Sigmoid colon (tissue), 7 donors: ENCODE measurements around the gene SGSM2. TPM values are rescaled to one million over a fixed set of nuclear protein-coding genes. Genes with fewer than 3 reads are reported as not detected.

Source experiments
- DNase-seq: peaks from one replicate; pipeline ENCODE4 v3.0.0-alpha.2; 2019
- H3K27ac ChIP-seq, 4 donors: fragments of 200-600 bp; sonication (generic); one replicate each; pipeline ENCODE4 v1.5.1; 2016 to 2019; ENCODE audit warnings: mild to moderate bottlenecking in 1 of 4
- H3K27me3 ChIP-seq, 3 donors: fragments of 200-600 bp; sonication (generic); one replicate each; pipeline ENCODE4 v1.5.1; 2019; ENCODE audit warnings: mild to moderate bottlenecking in 1 of 3
- H3K36me3 ChIP-seq, 4 donors: fragments of 200-600 bp; sonication (generic); one replicate each; pipeline ENCODE4 v1.5.1; 2016 to 2019
- H3K4me1 ChIP-seq, 4 donors: fragments of 200-600 bp; sonication (generic); one replicate each; pipeline ENCODE4 v1.5.1; 2017 to 2019
- H3K4me3 ChIP-seq, 4 donors: fragments of 200-600 bp; sonication (generic); one replicate each; pipeline ENCODE4 v1.5.1; 2017 to 2019; ENCODE audit warnings: mild to moderate bottlenecking in 2 of 4, moderate library complexity in 1 of 4
- H3K9me3 ChIP-seq, 4 donors: fragments of 200-600 bp in 3 of 4; sonication (generic) in 3 of 4; one replicate each; pipeline versions ENCODE4 v1.5.1 to v1.6.1; 2013 to 2019
- CTCF ChIP-seq, 4 experiments: fragments of 450-650 bp in 3 of 4; fragments of 200-600 bp in 1 of 4; IDR thresholded peaks; one replicate each; pipeline ENCODE4 v1.5.1; 2016 to 2019; ENCODE audit warnings: antibody characterized with exemption in 4 of 4, mild to moderate bottlenecking in 3 of 4, moderate library complexity in 2 of 4
- EP300 ChIP-seq, 4 donors: sonication (generic); formaldehyde crosslinking; IDR thresholded peaks; one replicate each; pipeline ENCODE4 v1.6.1; 2017; ENCODE audit warnings: antibody characterized with exemption in 4 of 4
- POLR2A ChIP-seq, 2 donors: fragments of 450-650 bp; IDR thresholded peaks; one replicate each; pipeline ENCODE4 v1.6.1; 2016; ENCODE audit warnings: antibody characterized with exemption in 2 of 2, mild to moderate bottlenecking in 2 of 2, moderate library complexity in 2 of 2
- POLR2AphosphoS5 ChIP-seq, 4 donors: sonication (generic); formaldehyde crosslinking; IDR thresholded peaks; one replicate each; pipeline ENCODE4 v1.6.1; 2017; ENCODE audit warnings: antibody characterized with exemption in 4 of 4
- WGBS, 2 donors: extraction: QIAGEN DNeasy Blood & Tissue Kit; methylation state at CpG; one replicate each; pipeline ENCODE4 v1.1.7; 2013; 5-methylcytosine and 5-hydroxymethylcytosine counted together
- intact Hi-C: fragments of 100-400 bp; cut with DNase I; formaldehyde crosslinking; loops from one replicate; pipeline ENCODE4 v1.15.1; 2023
- polyA plus RNA-seq, 3 donors: library from polyadenylated mRNA; stranded (reverse); fragments of 200-250 nt; gene quantifications; one replicate each; pipeline ENCODE4 v1.2.3, GENCODE V29; 2013
- total RNA-seq, 4 donors: library from RNA; depleted of rRNA; stranded (reverse); fragments of >200 nt; gene quantifications; one replicate each; pipeline ENCODE4 v1.1.0, GENCODE V29; 2016
- donor health status: healthy with polysubstance abuse.
- donor health status: Bipolar disorder and iron deficiency.
- donor health status: healthy.

SGSM2 gene
- total and polyA plus RNA-seq, 7 donors = 6.2 to 79.8 (median 43.9) TPM

- intact Hi-C loops = loop anchor here (2.0 to 10.0 kb wide), 2 partner anchors 33 to 79 kb away; partner anchors contain the start of genes SMG6 and SRR
- DNase-seq = peak; percentile 56
- Histone ChIP-seq H3K36me3 (peaks cover 18 to 46% (median 38%) of the 10 kb centered on the region in 4 donors), H3K4me1 (peaks cover 0 to 33% (median 20%) of the 10 kb centered on the region in 4 donors), H3K4me3 (peak overlapping the region; percentile 66 to 100 (median 96)), H3K27ac (peak overlapping the region; percentile 89 to 97 (median 93)), H3K9me3 (no peaks in the 10 kb centered on the region), H3K27me3 (no peaks in the 10 kb centered on the region)
- TF ChIP-seq CTCF (IDR thresholded peaks at IDR 0.05) = no peak
- TF ChIP-seq POLR2AphosphoS5 (IDR thresholded peaks at IDR 0.05) = no peak
- TF ChIP-seq POLR2A (IDR thresholded peaks at IDR 0.05) = no peak
- WGBS, 2 donors = 1 to 3% methylated on average over 17 of the region's 17 CpGs
Observed at GRCh38 chr17:2335726-2336214, 1.5 kb upstream of the SGSM2 start.

DNA sequence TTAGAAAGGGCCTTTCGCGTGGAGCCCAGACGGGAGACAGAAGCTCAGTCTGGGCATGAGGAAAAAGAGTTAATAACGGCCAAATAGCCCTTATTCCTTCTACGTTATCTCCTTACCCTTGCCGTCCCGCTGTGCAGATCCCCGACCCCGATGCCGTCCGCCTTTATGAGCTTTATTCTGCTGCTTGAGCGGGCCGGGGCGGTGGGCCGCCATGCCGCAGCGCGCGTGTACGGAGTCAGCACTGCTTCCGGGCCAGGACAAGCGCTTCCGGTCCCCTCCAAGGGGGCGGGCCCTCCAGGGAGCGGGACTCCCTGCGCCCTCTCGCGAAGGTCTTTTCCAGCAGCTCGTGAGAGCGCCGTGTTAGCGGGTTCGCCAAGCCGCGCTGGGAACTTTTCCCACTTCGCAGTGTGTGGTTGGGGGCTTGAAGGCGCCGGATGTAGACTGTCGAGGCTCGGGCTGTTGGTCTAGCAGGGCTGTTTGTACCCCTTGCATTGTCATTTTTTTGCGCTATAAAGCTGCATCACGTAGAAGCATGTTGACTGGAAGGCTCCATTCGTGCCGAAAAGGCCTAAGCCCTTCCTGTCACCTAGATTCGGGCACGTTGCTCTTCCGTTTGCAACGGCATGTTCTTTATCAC is 968 bp upstream of the SGSM2 start, which contains the start of gene TSR1:
Gene TSR1, minus strand, starts transcription at position 243 of the 637 bp plus-strand sequence. Its CDS starts 30 bp downstream, at position 213.
- TF ChIP-seq CTCF (IDR thresholded peaks at IDR 0.05) (no peak), POLR2AphosphoS5 (IDR thresholded peaks at IDR 0.05) (peak; percentile 97 to 98 (median 98)), EP300 (IDR thresholded peaks at IDR 0.05) (no peak), POLR2A (IDR thresholded peaks at IDR 0.05) (peak; percentile 85 to 94)
- Histone ChIP-seq H3K4me3 (peak within 1 kb of the TSS; percentile 66 to 100 (median 96)), H3K9me3 (no peaks in the 10 kb centered on the region), H3K27me3 (no peaks in the 10 kb centered on the region), H3K4me1 (peaks cover 0 to 33% (median 20%) of the 10 kb centered on the region in 4 donors), H3K27ac (peak within 1 kb of the TSS; percentile 89 to 97 (median 93)), H3K36me3 (peaks cover 12 to 40% (median 33%) of the 10 kb centered on the region in 4 donors)
- intact Hi-C loops = loop anchor here (2.0 to 10.0 kb wide), 2 partner anchors 34 to 78 kb away; partner anchors contain the start of genes SMG6 and SRR
- DNase-seq = peak; percentile 95
- 0% methylated on average over 48 of the region's 48 CpGs for WGBS, 2 donors

GRCh38 chr17:2337544-2338314 is 428 bp downstream of the SGSM2 start:
- peak overlapping the region; percentile 66 to 100 (median 96) for H3K4me3 ChIP-seq
- H3K27me3 ChIP-seq = no peaks in the 10 kb centered on the region
- 1% methylated on average over 92 of the region's 92 CpGs for WGBS, 2 donors
- H3K27ac ChIP-seq = peak overlapping the region; percentile 89 to 97 (median 93)
- no peaks in the 10 kb centered on the region for H3K9me3 ChIP-seq
- intact Hi-C loops = loop anchor here (2.0 to 10.0 kb wide), 2 partner anchors 35 to 77 kb away; partner anchors contain the start of genes SMG6 and SRR
- H3K4me1 ChIP-seq = peaks cover 0 to 33% (median 20%) of the 10 kb centered on the region in 4 donors
- DNase-seq = peak; percentile 83
- peaks cover 5 to 32% (median 21%) of the 10 kb centered on the region in 4 donors for H3K36me3 ChIP-seq
- TF ChIP-seq POLR2A (IDR thresholded peaks at IDR 0.05) (no peak), CTCF (IDR thresholded peaks at IDR 0.05) (no peak), POLR2AphosphoS5 (IDR thresholded peaks at IDR 0.05) (peak; percentile 54 to 78 (median 66)), EP300 (IDR thresholded peaks at IDR 0.05) (no peak)

DNA sequence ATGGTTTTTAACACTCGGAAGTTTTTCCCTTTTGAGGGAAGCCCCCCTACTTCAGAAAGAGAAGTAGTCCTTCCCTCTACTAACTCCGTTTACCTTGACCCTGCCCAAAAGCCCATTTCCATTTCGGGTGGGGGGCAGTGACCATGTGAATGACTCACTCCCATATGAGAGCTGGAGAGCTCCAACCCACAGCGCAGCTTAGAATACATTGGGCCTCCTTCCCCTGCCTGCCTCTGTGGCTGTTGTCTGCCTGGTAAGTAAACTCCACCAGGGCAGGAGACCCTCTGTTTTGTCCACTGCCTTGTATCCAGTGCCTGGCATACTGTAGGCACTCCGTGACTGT is 985 bp downstream of the SGSM2 start:
- peak overlapping the region; percentile 89 to 97 (median 93) for H3K27ac ChIP-seq
- no peaks in the 10 kb centered on the region for H3K27me3 ChIP-seq
- 15 to 30% methylated on average over 5 of the region's 5 CpGs for WGBS, 2 donors
- peaks cover 0 to 33% (median 20%) of the 10 kb centered on the region in 4 donors for H3K4me1 ChIP-seq
- intact Hi-C loops = loop anchor here (10.0 kb wide), 1 partner anchor 77 kb away; no protein-coding TSS in a partner anchor
- H3K9me3 ChIP-seq = no peaks in the 10 kb centered on the region
- DNase-seq = peak; percentile 66
- peaks cover 1 to 28% (median 15%) of the 10 kb centered on the region in 4 donors for H3K36me3 ChIP-seq
- peak overlapping the region; percentile 66 to 100 (median 96) for H3K4me3 ChIP-seq
- TF ChIP-seq POLR2A (IDR thresholded peaks at IDR 0.05) (no peak), CTCF (IDR thresholded peaks at IDR 0.05) (no peak), EP300 (IDR thresholded peaks at IDR 0.05) (no peak), POLR2AphosphoS5 (IDR thresholded peaks at IDR 0.05) (no peak)
